Gastroesophageal sphincter (tissue), 4 donors: ENCODE results near the gene YWHAE. TPM values are rescaled to one million over a fixed set of nuclear protein-coding genes. Genes with fewer than 3 reads are reported as not detected.

Experiments
- ATAC-seq: fragments of 150-250 bp; one replicate; pipeline ENCODE4 v1.9.1; 2016; ENCODE audit warnings: mild to moderate bottlenecking, moderate library complexity
- H3K27ac ChIP-seq, 4 donors: fragments of 200-600 bp; sonication (generic) in 3 of 4; 1 replicate in 3 of 4; 2 replicates in 1 of 4; pipeline ENCODE4 v1.5.1; 2016 to 2019
- H3K27me3 ChIP-seq: fragments of 200-600 bp; sonication (generic); one replicate; pipeline ENCODE4 v1.5.1; 2019
- H3K36me3 ChIP-seq, 2 donors: fragments of 200-600 bp; sonication (generic); one replicate each; pipeline ENCODE4 v1.5.1; 2019; ENCODE audit warnings: control low read depth in 1 of 2
- H3K4me1 ChIP-seq, 3 donors: fragments of 200-600 bp; sonication (generic); 1 replicate in 2 of 3; 2 replicates in 1 of 3; pipeline ENCODE4 v1.5.1; 2016 to 2019; ENCODE audit warnings: control low read depth in 2 of 3
- H3K4me3 ChIP-seq, 2 donors: fragments of 200-600 bp; sonication (generic); one replicate each; pipeline ENCODE4 v1.5.1; 2019; ENCODE audit warnings: mild to moderate bottlenecking in 1 of 2, moderate library complexity in 1 of 2
- H3K9me3 ChIP-seq, 3 donors: fragments of 200-600 bp; sonication (generic); one replicate each; pipeline ENCODE4 v1.5.1; 2017 to 2019; ENCODE audit warnings: control low read depth in 2 of 3
- CTCF ChIP-seq, 4 experiments: fragments of 200-600 bp in 2 of 4; fragments of 450-650 bp in 2 of 4; sonication (generic) in 1 of 4; IDR thresholded peaks; one replicate each; pipeline ENCODE4 v1.5.1; 2017 to 2019; ENCODE audit warnings: antibody characterized with exemption in 4 of 4, mild to moderate bottlenecking in 2 of 4, moderate library complexity in 2 of 4
- EP300 ChIP-seq: sonication (generic); formaldehyde crosslinking; IDR thresholded peaks from one replicate; pipeline ENCODE4 v1.6.1; 2017; ENCODE audit warnings: antibody characterized with exemption, mild to moderate bottlenecking
- POLR2A ChIP-seq, 2 donors: fragments of 450-650 bp; IDR thresholded peaks; one replicate each; pipeline ENCODE4 v1.6.1; 2017; ENCODE audit warnings: antibody characterized with exemption in 2 of 2, mild to moderate bottlenecking in 2 of 2, moderate library complexity in 1 of 2
- POLR2AphosphoS5 ChIP-seq: sonication (generic); formaldehyde crosslinking; IDR thresholded peaks from one replicate; pipeline ENCODE4 v1.6.1; 2017; ENCODE audit warnings: antibody characterized with exemption
- WGBS, 2 donors: methylation state at CpG; one replicate each; pipeline ENCODE4 v1.1.5; 2018; ENCODE audit warnings: low coverage in 1 of 2; 5-methylcytosine and 5-hydroxymethylcytosine counted together
- total RNA-seq, 4 donors: library from RNA; depleted of rRNA; stranded (reverse); fragments of >200 nt; gene quantifications; one replicate each; pipeline ENCODE4 v1.1.0, GENCODE V29; 2016

The YWHAE gene
- total RNA-seq, 4 donors from 2014 or later: 359 to 456 (median 398) TPM

DNA sequence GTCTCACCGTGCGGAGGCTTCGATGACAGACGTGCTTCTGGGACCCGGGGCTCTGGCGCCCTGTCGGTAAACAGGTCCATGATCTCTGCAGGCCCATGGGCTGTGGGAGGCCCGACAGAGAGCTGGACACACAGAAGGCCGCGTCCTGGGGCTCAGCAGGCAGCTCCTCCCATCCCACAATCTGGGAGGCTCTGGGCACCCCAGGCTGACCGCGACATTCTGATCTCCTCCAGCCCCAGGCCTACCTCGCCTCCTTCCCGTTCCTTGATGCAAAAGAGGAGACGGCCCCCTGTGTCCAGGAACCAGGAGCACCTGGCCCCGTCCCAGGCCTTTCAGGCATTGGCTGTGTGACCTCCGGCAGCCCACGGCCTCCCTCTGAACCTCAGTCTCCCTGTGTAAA, 97.3 kb downstream of the YWHAE start:
- Histone ChIP-seq H3K9me3 (no peaks in the 10 kb centered on the region), H3K4me3 (no peak overlapping the region), H3K27me3 (peaks cover 84% of the 10 kb centered on the region), H3K27ac (no peak overlapping the region), H3K4me1 (peaks cover 0 to 9% (median 0%) of the 10 kb centered on the region in 3 donors), H3K36me3 (no peaks in the 10 kb centered on the region)
- TF ChIP-seq POLR2AphosphoS5: no peak
- no peak for TF ChIP-seq CTCF (IDR thresholded peaks at IDR 0.05)
- TF ChIP-seq EP300: no peak
- TF ChIP-seq POLR2A (IDR thresholded peaks at IDR 0.05): no peak
- 90% methylated on average over 2 to 7 of the region's 18 CpGs for WGBS, 2 donors
- ATAC-seq: no peak

GRCh38 chr17:1301546-1301945, 98.5 kb downstream of the YWHAE start:
- Histone ChIP-seq H3K27ac (no peak overlapping the region), H3K27me3 (peaks cover 89% of the 10 kb centered on the region), H3K36me3 (no peaks in the 10 kb centered on the region), H3K4me3 (no peak overlapping the region), H3K4me1 (peaks cover 0 to 9% (median 0%) of the 10 kb centered on the region in 3 donors), H3K9me3 (no peaks in the 10 kb centered on the region)
- 80% methylated on average over 1 of the region's 14 CpGs; no CpG with 5 or more reads in 1 of the 2 donors for WGBS, 2 donors
- TF ChIP-seq POLR2A (IDR thresholded peaks at IDR 0.05): no peak
- TF ChIP-seq POLR2AphosphoS5: no peak
- no peak for TF ChIP-seq EP300
- TF ChIP-seq CTCF (IDR thresholded peaks at IDR 0.05): no peak
- no peak for ATAC-seq

DNA sequence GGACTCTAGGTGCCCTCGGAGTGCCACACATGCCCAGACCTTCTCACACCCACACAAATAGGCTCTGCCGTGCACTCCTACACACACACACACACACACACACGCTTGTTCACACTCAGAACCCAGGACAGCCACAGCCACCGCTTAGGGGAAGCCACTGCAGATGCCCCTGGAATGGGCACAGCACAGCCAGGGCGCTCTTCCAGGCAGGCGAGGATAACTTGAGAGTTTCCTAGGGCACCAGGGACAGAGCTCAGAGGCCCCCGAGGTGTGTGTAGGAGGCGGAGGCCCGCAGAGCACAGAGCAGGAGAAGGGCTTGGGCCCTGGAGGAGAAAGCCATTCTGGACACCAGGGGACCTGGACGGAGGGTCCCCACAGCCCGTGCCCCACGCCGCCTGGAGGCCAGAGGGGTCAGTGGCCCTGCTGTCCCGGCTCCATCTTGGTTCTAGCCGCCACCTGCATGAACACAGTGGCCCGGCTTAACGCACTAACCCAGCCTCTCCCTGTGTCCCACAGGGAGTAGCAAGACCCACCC, 99.6 kb downstream of the YWHAE start:
- Histone ChIP-seq H3K9me3 (no peaks in the 10 kb centered on the region), H3K4me1 (peaks cover 0 to 9% (median 0%) of the 10 kb centered on the region in 3 donors), H3K36me3 (no peaks in the 10 kb centered on the region), H3K4me3 (no peak overlapping the region), H3K27me3 (peaks cover 80% of the 10 kb centered on the region), H3K27ac (no peak overlapping the region)
- ATAC-seq: no peak
- TF ChIP-seq POLR2AphosphoS5 (no peak), POLR2A (IDR thresholded peaks at IDR 0.05) (no peak), EP300 (no peak), CTCF (IDR thresholded peaks at IDR 0.05) (no peak)
- no CpG with 5 or more reads among the region's 17 CpGs for WGBS, 2 donors

GRCh38 chr17:1299552-1300370, 100.3 kb downstream of the YWHAE start:
- Histone ChIP-seq H3K9me3 (no peaks in the 10 kb centered on the region), H3K27ac (no peak overlapping the region), H3K4me1 (peaks cover 0 to 9% (median 0%) of the 10 kb centered on the region in 3 donors), H3K4me3 (no peak overlapping the region), H3K27me3 (peaks cover 73% of the 10 kb centered on the region), H3K36me3 (no peaks in the 10 kb centered on the region)
- no peak for ATAC-seq
- no peak for TF ChIP-seq POLR2AphosphoS5
- no peak for TF ChIP-seq POLR2A (IDR thresholded peaks at IDR 0.05)
- TF ChIP-seq EP300: no peak
- no peak for TF ChIP-seq CTCF (IDR thresholded peaks at IDR 0.05)
- WGBS, 2 donors: 80% methylated on average over 1 of the region's 22 CpGs; no CpG with 5 or more reads in 1 of the 2 donors
